ENCODE measurements around the gene PPP1R9A.

Gene PPP1R9A

DNA sequence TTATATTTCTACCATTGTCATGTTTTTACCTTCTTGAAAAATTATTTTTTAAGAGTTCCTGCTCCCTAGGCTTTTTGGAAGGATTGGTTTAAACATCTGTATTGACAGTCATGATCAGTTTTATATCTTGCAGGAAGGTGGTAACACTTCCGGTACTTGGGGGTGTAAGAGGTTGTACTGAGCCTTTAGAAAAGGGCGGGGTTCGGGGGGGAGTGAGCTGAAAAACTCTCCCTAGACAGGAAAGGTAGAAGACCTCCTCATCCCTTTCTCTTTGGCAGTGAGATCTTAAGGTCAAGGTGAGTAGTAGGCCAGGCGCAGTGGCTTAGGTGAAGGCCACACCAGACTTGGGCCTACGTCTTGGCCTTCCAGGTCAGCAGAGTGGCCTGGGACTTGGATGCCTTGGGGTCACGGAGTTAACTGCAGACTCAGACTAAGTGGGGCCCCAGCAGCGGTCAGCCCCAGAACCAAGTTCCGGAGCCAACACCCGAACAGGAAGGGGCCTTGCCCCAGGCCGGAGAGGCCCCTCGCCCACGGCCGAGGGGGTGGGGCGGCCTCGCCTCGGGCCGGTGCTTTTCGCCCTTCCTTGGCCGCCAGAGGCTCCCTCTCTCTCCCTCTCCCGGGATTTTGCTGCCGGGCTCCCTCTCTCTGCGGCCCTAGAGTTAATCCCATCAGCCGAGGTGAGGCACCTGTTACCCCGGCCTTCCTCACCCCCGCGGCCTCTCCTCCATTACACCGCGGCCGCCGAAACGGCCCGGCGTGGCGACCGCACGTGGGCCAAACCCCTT, at the start of gene PPP1R9A (continued):
- TF ChIP-seq ZFP37 (tag by site-specific recombination; IDR thresholded peaks at IDR 0.05) = peak; percentile 79
- TF ChIP-seq, protein P1, sequence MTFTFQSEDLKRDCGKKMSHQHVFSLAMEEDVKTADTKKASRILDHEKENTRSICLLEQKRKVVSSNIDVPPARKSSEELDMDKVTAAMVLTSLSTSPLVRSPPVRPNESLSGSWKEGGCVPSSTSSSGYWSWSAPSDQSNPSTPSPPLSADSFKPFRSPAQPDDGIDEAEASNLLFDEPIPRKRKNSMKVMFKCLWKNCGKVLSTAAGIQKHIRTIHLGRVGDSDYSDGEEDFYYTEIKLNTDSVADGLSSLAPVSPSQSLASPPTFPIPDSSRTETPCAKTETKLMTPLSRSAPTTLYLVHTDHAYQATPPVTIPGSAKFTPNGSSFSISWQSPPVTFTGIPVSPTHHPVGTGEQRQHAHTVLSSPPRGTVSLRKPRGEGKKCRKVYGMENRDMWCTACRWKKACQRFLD (tag by site-specific recombination; IDR thresholded peaks at IDR 0.05) = no peak
- no peak for TF ChIP-seq ZBTB21 (tag by site-specific recombination; IDR thresholded peaks at IDR 0.05)
- TF ChIP-seq, protein P2, sequence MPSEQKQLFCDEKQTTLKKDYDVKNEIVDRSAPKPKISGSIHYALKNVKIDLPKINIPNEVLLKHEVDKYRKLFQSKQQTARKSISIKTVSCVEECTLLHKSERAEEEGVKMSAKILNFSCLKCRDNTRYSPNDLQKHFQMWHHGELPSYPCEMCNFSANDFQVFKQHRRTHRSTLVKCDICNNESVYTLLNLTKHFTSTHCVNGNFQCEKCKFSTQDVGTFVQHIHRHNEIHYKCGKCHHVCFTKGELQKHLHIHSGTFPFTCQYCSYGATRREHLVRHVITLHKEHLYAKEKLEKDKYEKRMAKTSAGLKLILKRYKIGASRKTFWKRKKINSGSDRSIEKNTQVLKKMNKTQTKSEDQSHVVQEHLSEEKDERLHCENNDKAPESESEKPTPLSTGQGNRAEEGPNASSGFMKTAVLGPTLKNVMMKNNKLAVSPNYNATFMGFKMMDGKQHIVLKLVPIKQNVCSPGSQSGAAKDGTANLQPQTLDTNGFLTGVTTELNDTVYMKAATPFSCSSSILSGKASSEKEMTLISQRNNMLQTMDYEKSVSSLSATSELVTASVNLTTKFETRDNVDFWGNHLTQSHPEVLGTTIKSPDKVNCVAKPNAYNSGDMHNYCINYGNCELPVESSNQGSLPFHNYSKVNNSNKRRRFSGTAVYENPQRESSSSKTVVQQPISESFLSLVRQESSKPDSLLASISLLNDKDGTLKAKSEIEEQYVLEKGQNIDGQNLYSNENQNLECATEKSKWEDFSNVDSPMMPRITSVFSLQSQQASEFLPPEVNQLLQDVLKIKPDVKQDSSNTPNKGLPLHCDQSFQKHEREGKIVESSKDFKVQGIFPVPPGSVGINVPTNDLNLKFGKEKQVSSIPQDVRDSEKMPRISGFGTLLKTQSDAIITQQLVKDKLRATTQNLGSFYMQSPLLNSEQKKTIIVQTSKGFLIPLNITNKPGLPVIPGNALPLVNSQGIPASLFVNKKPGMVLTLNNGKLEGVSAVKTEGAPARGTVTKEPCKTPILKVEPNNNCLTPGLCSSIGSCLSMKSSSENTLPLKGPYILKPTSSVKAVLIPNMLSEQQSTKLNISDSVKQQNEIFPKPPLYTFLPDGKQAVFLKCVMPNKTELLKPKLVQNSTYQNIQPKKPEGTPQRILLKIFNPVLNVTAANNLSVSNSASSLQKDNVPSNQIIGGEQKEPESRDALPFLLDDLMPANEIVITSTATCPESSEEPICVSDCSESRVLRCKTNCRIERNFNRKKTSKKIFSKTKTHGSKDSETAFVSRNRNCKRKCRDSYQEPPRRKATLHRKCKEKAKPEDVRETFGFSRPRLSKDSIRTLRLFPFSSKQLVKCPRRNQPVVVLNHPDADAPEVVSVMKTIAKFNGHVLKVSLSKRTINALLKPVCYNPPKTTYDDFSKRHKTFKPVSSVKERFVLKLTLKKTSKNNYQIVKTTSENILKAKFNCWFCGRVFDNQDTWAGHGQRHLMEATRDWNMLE (tag by site-specific recombination; conservative IDR thresholded peaks at IDR 0.05; ENCODE audit: low read depth) = peak; percentile 64
- no peak for TF ChIP-seq ZNF174 (tag by site-specific recombination; IDR thresholded peaks at IDR 0.05)
- peak; percentile 84 for TF ChIP-seq ZNF561 (tag by site-specific recombination; IDR thresholded peaks at IDR 0.05; ENCODE audit: borderline replicate concordance)
- TF ChIP-seq, protein P3, sequence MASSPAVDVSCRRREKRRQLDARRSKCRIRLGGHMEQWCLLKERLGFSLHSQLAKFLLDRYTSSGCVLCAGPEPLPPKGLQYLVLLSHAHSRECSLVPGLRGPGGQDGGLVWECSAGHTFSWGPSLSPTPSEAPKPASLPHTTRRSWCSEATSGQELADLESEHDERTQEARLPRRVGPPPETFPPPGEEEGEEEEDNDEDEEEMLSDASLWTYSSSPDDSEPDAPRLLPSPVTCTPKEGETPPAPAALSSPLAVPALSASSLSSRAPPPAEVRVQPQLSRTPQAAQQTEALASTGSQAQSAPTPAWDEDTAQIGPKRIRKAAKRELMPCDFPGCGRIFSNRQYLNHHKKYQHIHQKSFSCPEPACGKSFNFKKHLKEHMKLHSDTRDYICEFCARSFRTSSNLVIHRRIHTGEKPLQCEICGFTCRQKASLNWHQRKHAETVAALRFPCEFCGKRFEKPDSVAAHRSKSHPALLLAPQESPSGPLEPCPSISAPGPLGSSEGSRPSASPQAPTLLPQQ (tag by site-specific recombination; IDR thresholded peaks at IDR 0.05) = peak; percentile 63
- no peak for TF ChIP-seq ZNF626 (tag by site-specific recombination; IDR thresholded peaks at IDR 0.05)
- no peak for TF ChIP-seq ZFP3 (tag by site-specific recombination; IDR thresholded peaks at IDR 0.05; ENCODE audit: low read depth)
- TF ChIP-seq HOXC10 (CRISPR knock-in tag; IDR thresholded peaks at IDR 0.05) = no peak
- no peak for TF ChIP-seq ZNF629 (tag by site-specific recombination; IDR thresholded peaks at IDR 0.05)
- TF ChIP-seq ZNF48 (tag by site-specific recombination; IDR thresholded peaks at IDR 0.05) = no peak
- TF ChIP-seq ZXDB (tag by site-specific recombination; IDR thresholded peaks at IDR 0.05) = peak; percentile 79
- no peak for TF ChIP-seq ZNF624 (tag by site-specific recombination; IDR thresholded peaks at IDR 0.05)
- TF ChIP-seq, protein P4, sequence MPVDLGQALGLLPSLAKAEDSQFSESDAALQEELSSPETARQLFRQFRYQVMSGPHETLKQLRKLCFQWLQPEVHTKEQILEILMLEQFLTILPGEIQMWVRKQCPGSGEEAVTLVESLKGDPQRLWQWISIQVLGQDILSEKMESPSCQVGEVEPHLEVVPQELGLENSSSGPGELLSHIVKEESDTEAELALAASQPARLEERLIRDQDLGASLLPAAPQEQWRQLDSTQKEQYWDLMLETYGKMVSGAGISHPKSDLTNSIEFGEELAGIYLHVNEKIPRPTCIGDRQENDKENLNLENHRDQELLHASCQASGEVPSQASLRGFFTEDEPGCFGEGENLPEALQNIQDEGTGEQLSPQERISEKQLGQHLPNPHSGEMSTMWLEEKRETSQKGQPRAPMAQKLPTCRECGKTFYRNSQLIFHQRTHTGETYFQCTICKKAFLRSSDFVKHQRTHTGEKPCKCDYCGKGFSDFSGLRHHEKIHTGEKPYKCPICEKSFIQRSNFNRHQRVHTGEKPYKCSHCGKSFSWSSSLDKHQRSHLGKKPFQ (tag by site-specific recombination; IDR thresholded peaks at IDR 0.05) = no peak
- TF ChIP-seq KLF9 (tag by site-specific recombination; IDR thresholded peaks at IDR 0.05; ENCODE audit: low read depth) = peak; percentile 74
- no peak for TF ChIP-seq WT1 (tag by site-specific recombination; IDR thresholded peaks at IDR 0.05)
- TF ChIP-seq ZNF10 (tag by site-specific recombination; IDR thresholded peaks at IDR 0.05) = no peak
- TF ChIP-seq ZNF239 (tag by site-specific recombination; IDR thresholded peaks at IDR 0.05) = no peak
- TF ChIP-seq ZBTB17 (tag by site-specific recombination; IDR thresholded peaks at IDR 0.05) = no peak
- TF ChIP-seq ZNF114 (tag by site-specific recombination; IDR thresholded peaks at IDR 0.05) = no peak
- no peak for TF ChIP-seq ZNF311 (tag by site-specific recombination; IDR thresholded peaks at IDR 0.05; ENCODE audit: borderline replicate concordance)
- no peak for TF ChIP-seq GFI1B (tag by site-specific recombination; IDR thresholded peaks at IDR 0.05)
- TF ChIP-seq, protein P5, sequence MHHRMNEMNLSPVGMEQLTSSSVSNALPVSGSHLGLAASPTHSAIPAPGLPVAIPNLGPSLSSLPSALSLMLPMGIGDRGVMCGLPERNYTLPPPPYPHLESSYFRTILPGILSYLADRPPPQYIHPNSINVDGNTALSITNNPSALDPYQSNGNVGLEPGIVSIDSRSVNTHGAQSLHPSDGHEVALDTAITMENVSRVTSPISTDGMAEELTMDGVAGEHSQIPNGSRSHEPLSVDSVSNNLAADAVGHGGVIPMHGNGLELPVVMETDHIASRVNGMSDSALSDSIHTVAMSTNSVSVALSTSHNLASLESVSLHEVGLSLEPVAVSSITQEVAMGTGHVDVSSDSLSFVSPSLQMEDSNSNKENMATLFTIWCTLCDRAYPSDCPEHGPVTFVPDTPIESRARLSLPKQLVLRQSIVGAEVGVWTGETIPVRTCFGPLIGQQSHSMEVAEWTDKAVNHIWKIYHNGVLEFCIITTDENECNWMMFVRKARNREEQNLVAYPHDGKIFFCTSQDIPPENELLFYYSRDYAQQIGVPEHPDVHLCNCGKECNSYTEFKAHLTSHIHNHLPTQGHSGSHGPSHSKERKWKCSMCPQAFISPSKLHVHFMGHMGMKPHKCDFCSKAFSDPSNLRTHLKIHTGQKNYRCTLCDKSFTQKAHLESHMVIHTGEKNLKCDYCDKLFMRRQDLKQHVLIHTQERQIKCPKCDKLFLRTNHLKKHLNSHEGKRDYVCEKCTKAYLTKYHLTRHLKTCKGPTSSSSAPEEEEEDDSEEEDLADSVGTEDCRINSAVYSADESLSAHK (tag by site-specific recombination; IDR thresholded peaks at IDR 0.05) = no peak
- peak; percentile 50; the same call in 1 of the 2 replicates for TF ChIP-seq ZSCAN30 (tag by site-specific recombination; IDR thresholded peaks at IDR 0.05)
- peak; percentile 56 for TF ChIP-seq ZEB2 (tag by site-specific recombination; IDR thresholded peaks at IDR 0.05)
- TF ChIP-seq, protein P6, sequence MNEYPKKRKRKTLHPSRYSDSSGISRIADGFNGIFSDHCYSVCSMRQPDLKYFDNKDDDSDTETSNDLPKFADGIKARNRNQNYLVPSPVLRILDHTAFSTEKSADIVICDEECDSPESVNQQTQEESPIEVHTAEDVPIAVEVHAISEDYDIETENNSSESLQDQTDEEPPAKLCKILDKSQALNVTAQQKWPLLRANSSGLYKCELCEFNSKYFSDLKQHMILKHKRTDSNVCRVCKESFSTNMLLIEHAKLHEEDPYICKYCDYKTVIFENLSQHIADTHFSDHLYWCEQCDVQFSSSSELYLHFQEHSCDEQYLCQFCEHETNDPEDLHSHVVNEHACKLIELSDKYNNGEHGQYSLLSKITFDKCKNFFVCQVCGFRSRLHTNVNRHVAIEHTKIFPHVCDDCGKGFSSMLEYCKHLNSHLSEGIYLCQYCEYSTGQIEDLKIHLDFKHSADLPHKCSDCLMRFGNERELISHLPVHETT (tag by site-specific recombination; IDR thresholded peaks at IDR 0.05) = no peak
- peak; percentile 83 for TF ChIP-seq ZFHX2 (tag by site-specific recombination; conservative IDR thresholded peaks at IDR 0.05)
